Naive B cell (primary cell): ENCODE measurements around the gene HCN4. TPM values are rescaled to one million over a fixed set of nuclear protein-coding genes. Genes with fewer than 3 reads are reported as not detected.
A peak's percentile ranks its signal among the peaks of the same experiment; 100 is the strongest.
"Not testable (repeated sequence)": the region's sequence is repeated elsewhere in the genome, so short reads cannot be mapped to it uniquely, and the experiment has no call there.

Experiments used
- ATAC-seq, 2 donors: fragments of 150-1000 bp; cut with Tn5 transposase; 2 replicates each; pipeline ENCODE4 v1.10.0; 2021; ENCODE audit warnings: low read depth in 2 of 2, mild to moderate bottlenecking in 2 of 2, moderate library complexity in 2 of 2
- DNase-seq: peaks from one replicate; pipeline ENCODE4 v3.0.0; 2022
- H3K27ac Mint-ChIP-seq, 6 donors: one replicate each; pipeline ENCODE4 v1.8.0; 2020 to 2022; ENCODE audit warnings: mild to moderate bottlenecking in 6 of 6, mixed read lengths in 6 of 6, moderate library complexity in 5 of 6, inconsistent platforms in 2 of 6
- H3K27me3 Mint-ChIP-seq, 3 donors: one replicate each; pipeline ENCODE4 v1.8.0; 2021 to 2022; ENCODE audit warnings: mixed read lengths in 3 of 3, mild to moderate bottlenecking in 1 of 3
- H3K36me3 Mint-ChIP-seq, 2 donors: one replicate each; pipeline ENCODE4 v1.8.0; 2020 to 2022; ENCODE audit warnings: mixed read lengths in 2 of 2, inconsistent platforms in 1 of 2, mild to moderate bottlenecking in 1 of 2
- H3K4me1 Mint-ChIP-seq, 3 donors: one replicate each; pipeline ENCODE4 v1.8.0; 2020 to 2022; ENCODE audit warnings: mixed read lengths in 3 of 3, inconsistent platforms in 1 of 3, mild to moderate bottlenecking in 1 of 3, moderate library complexity in 1 of 3
- H3K4me3 Mint-ChIP-seq, 8 donors: one replicate each; pipeline ENCODE4 v1.8.0; 2020 to 2022; ENCODE audit warnings: mild to moderate bottlenecking in 8 of 8, mixed read lengths in 8 of 8, moderate library complexity in 8 of 8, inconsistent platforms in 2 of 8
- H3K9me3 Mint-ChIP-seq, 7 donors: one replicate each; pipeline ENCODE4 v1.8.0; 2020 to 2022; ENCODE audit warnings: mixed read lengths in 7 of 7, mild to moderate bottlenecking in 5 of 7, inconsistent platforms in 2 of 7, moderate library complexity in 1 of 7
- polyA plus RNA-seq, 6 donors: library from polyadenylated mRNA; unstranded; fragments of 300-500 nt; fragmentation: Illumina TruSeq; gene quantifications; one replicate each; pipeline ENCODE4 v1.2.3, GENCODE V29; 2021; ENCODE audit warnings: low read depth in 6 of 6

HCN4 gene
- polyA plus RNA-seq, 6 donors from 2014 or later: not detected

DNA sequence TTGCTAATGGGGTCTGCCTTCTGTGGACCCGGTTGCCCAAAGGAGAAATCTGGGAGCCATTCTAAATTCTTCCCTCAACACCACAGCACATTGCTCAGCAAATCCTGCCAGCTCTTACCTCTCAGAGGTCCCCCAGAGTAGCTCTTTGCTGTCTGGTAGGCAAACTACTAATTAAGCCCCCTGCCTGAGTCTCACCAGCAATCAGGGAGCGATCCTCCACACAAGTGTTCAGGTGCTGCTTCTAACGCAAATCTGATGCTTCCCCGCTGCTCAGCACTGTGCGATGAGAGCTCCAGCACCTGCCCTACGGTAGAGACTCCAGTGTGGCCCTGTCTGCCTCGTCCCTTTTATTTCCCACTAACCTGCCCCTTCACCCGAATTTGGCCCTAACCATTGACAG is 60.5 kb downstream of the HCN4 start:
- no peak overlapping the region for H3K4me3 Mint-ChIP-seq
- H3K27ac Mint-ChIP-seq: no peak overlapping the region
- no peaks in the 10 kb centered on the region for H3K9me3 Mint-ChIP-seq
- peaks cover 4 to 19% (median 12%) of the 10 kb centered on the region in 3 donors for H3K27me3 Mint-ChIP-seq
- H3K36me3 Mint-ChIP-seq: no peaks in the 10 kb centered on the region
- peaks cover 3 to 6% (median 5%) of the 10 kb centered on the region in 3 donors for H3K4me1 Mint-ChIP-seq
- DNase-seq (no peak), ATAC-seq (no peak)

DNA sequence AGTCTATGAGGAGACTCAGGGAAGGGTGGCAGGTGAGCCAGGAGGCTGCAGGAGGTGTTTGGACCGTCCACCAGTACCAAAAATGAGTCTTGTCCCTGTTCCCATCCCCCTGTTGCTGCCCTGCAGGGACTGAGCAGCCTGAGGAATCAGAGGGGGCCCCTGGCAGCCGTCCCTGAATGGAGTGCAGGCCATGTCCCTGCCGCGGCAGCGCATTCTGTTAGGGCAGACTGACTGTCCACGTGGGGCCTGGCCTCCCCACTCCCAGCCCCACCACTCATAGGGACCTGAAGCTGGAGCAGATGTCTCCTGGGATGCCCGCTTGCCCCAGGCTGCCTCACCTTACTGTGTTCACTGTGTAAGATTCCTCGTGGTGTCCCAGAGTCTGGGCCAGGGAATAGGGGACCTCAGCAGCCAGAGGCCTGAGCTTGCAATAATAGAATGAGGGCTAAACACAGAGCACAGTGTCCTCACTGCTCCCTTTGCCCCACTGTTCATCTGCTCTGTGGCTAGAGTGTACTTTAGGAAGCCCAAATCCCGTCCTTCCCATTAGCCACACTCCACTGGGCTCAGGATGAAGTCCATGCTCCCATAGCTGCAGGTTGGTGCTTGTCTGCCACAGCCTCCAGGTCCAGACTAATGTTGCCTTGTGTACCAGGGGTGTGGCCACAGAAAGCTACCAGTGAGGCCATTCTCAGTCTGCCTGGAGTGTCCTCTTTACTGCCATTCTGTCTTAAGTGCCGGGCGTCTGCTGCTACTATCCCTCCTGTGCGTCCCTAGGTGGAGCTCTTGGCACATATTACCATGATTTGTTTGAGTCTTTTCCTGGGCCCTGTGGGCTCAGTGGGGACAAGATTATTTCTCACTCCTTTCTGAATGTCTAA is 63.2 kb downstream of the HCN4 start:
- H3K4me1 Mint-ChIP-seq: peaks cover 3 to 14% (median 7%) of the 10 kb centered on the region in 3 donors
- no peak overlapping the region for H3K27ac Mint-ChIP-seq
- ATAC-seq (no peak), DNase-seq (no peak)
- no peak overlapping the region for H3K4me3 Mint-ChIP-seq
- peaks cover 4 to 10% (median 5%) of the 10 kb centered on the region in 3 donors for H3K27me3 Mint-ChIP-seq
- H3K9me3 Mint-ChIP-seq: no peaks in the 10 kb centered on the region
- H3K36me3 Mint-ChIP-seq: no peaks in the 10 kb centered on the region

DNA sequence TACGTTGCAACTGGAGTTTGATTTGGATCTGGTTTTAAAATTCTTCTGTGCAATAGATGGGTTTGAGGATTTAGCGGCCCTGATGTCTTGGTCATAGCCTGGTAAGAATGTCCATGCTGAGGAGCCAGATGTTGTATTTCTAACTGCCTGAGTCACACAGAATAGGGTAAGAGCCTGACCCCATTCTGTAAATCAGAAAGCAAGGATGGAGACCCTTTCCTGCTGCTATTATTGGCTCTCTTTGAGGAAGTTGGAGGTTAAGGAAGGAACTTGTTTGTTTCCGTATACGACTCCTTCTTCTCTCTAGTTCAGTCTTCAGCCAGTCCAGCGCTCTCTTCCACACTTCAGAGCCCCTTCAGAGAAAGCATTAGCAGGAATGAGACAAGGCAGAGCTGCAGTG is 65.1 kb downstream of the HCN4 start:
- peak overlapping the region in 2 of 6 donors; percentile 21 to 42 for H3K27ac Mint-ChIP-seq
- peaks cover 2 to 6% (median 3%) of the 10 kb centered on the region in 3 donors for H3K27me3 Mint-ChIP-seq
- H3K36me3 Mint-ChIP-seq: no peaks in the 10 kb centered on the region
- H3K4me1 Mint-ChIP-seq: peaks cover 3 to 14% (median 7%) of the 10 kb centered on the region in 3 donors
- ATAC-seq (no peak), DNase-seq (no peak)
- no peaks in the 10 kb centered on the region for H3K9me3 Mint-ChIP-seq
- no peak overlapping the region for H3K4me3 Mint-ChIP-seq

DNA sequence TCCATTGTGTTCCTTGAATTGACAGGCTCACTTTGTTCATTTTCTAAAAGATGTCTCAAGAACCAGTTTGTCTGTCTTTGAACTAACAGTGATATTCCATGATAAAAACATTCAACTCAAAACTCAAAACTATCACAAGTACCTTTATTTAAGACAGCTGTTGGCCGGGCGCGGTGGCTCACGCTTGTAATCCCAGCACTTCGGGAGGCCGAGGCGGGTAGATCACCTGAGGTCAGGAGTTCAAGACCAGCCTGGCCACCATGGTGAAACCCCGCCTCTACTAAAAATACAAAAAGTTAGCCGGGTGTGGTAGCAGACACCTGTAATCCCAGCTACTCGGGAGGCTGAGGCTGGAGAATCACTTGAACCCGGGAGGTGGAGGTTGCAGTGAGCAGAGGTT is 68.5 kb downstream of the HCN4 start:
- H3K27ac Mint-ChIP-seq, DNase-seq, ATAC-seq, H3K9me3 Mint-ChIP-seq, H3K4me3 Mint-ChIP-seq, H3K36me3 Mint-ChIP-seq: not testable (repeated sequence)
- peaks cover 0 to 13% (median 3%) of the 10 kb centered on the region in 3 donors for H3K27me3 Mint-ChIP-seq
- peaks cover 3 to 14% (median 7%) of the 10 kb centered on the region in 3 donors for H3K4me1 Mint-ChIP-seq

DNA sequence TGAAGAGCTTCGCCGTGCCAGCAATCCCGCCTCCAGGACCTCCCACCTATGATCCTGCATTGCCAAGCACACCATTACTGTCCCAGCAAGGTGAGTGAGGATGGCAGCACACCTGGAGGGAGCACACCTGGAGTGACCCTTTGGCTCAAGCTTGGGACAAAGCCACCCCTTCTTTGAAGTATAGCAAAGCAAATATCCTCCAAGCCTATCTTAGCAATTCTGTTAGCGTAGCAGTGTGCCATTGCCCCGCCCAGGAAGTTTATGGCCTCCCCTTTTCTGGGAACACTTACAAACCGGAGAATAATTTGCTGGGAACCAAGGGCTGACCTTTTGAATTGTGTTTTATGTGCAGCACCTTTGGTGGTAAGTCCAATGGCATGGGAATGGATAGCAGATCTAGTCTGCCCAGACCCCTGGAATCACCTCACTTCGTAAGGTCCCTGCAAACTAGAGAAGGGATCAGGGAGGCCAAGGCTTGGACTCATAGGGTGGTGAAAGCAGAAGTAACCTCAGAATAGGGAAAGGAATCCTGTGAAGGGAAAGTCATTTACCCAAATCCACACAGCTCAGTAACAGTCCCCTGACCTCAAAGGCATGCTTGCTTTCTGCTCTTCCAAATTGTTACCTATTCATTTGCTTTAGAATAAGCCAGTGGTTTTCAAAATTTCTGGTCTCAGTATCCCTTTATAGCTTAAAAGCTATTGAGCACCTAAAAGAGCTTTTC is 70.1 kb downstream of the HCN4 start:
- H3K27ac Mint-ChIP-seq: peak overlapping the region in 1 of 6 donors; percentile 72
- no peaks in the 10 kb centered on the region for H3K36me3 Mint-ChIP-seq
- H3K4me3 Mint-ChIP-seq: no peak overlapping the region
- ATAC-seq: no peak
- DNase-seq: no peak
- peaks cover under 1 to 13% (median 4%) of the 10 kb centered on the region in 3 donors for H3K4me1 Mint-ChIP-seq
- H3K9me3 Mint-ChIP-seq: no peaks in the 10 kb centered on the region
- peaks cover 0 to 17% (median 3%) of the 10 kb centered on the region in 3 donors for H3K27me3 Mint-ChIP-seq

DNA sequence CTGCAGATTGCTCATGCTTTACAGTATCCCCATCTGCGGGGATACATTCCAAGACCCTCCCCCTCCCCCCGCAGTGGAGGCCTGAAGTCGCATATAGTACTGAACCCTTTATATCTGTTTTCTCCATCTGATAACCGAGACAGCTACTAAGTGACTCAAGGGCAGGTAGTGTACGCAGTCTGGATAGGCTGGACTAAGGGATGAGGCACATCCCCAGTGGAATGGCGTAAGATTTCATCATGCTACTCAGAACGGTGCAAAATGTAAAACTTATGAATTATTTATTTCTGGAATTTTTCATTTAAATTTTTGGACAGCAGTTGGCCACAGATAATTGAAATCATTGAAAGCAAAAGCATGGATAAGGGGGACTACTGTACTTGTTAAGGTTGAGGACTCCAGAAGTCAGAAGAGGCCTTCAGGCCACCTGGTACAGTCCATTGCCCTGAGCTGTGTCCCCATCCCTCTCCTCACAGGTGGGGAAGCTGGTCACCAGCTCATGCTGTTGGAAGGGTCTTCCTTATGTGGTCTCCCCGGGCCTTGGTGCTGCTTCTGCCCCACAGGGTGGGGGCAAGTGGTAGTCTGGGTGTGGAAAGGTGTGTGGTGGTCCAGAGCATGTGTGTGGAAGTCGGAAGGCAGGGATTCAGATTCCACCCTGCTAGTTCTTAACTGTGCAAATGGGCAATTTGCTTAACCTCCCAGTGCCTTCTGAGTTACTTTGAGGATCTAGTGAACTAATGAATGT is 72.0 kb downstream of the HCN4 start:
- no peaks in the 10 kb centered on the region for H3K36me3 Mint-ChIP-seq
- DNase-seq (no peak), ATAC-seq (no peak)
- H3K4me1 Mint-ChIP-seq: no peaks in the 10 kb centered on the region
- H3K4me3 Mint-ChIP-seq: no peak overlapping the region
- H3K27me3 Mint-ChIP-seq: peaks cover 5 to 23% (median 7%) of the 10 kb centered on the region in 3 donors
- H3K9me3 Mint-ChIP-seq: no peaks in the 10 kb centered on the region
- peak overlapping the region in 2 of 6 donors; percentile 1 to 27 for H3K27ac Mint-ChIP-seq

DNA sequence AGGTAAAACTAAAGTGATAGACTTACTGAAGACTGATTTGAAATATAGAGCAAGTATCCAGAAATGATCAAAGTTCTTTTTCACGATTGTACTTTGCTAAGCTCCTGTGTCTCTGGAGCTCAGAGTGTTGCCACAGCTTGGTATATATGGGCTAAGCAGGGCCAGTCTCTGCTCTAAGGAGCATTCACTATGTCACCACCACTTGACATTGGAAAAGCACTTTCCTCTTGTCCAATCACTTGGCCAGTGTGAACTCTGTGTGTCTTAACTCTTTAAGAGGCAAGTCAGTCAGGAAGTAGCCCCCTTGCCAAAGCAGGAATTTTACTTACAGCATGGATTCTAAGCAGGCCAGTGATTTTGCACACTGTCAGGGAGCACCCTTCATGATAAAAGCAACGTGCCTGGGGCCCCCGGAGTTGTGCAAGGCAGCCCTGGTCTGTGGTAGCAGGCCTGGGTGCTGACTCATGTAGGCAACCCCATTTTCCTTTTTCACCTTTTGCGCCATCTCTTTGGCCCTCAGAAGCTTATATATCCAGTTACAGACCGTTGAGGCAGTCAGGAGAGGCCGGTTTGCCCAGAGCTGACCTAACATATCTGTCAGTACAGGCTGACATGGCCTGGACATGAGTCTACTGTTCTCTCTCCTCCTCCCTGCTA is 73.0 kb downstream of the HCN4 start:
- Mint-ChIP-seq H3K9me3 (no peaks in the 10 kb centered on the region), H3K4me3 (no peak overlapping the region), H3K4me1 (no peaks in the 10 kb centered on the region), H3K27me3 (peaks cover 7 to 23% (median 7%) of the 10 kb centered on the region in 3 donors), H3K27ac (no peak overlapping the region), H3K36me3 (no peaks in the 10 kb centered on the region)
- no peak for DNase-seq
- ATAC-seq: no peak

DNA sequence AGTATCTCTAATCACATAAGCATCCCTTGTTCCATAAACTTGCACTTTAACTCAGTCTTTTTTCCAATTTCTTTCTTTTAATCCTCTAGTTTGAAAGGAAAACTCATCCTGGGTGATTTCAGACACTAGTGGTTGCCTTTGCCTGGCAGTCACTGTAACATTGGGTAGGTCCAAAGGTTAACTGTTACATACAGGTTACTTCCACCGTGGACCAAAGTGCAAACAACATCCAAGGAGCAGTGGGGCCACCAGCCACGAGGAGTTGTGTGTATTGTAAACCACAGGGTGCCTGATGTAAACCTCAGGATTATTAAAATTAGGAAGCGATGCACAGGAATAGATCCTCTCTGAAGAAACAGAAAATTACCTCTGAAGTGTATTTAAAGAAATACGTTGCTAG is 75.0 kb downstream of the HCN4 start:
- no peaks in the 10 kb centered on the region for H3K9me3 Mint-ChIP-seq
- DNase-seq (no peak), ATAC-seq (no peak)
- peaks cover 7 to 23% (median 7%) of the 10 kb centered on the region in 3 donors for H3K27me3 Mint-ChIP-seq
- H3K4me3 Mint-ChIP-seq: no peak overlapping the region
- H3K27ac Mint-ChIP-seq: no peak overlapping the region
- no peaks in the 10 kb centered on the region for H3K36me3 Mint-ChIP-seq
- no peaks in the 10 kb centered on the region for H3K4me1 Mint-ChIP-seq

DNA sequence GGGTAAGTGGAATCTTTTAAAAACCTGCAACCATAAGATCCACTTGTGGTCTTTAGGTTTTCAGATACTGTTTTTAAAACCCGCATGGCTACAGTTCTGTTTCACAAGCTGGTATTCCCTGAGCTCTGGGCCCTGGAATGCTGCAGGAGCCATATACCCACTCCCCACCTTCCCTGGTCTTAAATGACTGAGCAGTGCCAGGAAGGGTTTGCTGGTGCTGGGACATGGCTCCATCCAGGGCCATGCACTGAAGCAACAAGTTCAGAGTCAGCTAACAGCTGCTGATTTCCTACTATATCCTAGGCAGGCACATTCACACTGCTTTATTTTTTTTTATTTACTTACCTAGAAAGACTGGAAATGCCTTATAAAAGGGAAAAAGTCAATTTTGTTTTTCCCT is 77.3 kb downstream of the HCN4 start:
- ATAC-seq (no peak), DNase-seq (no peak)
- peaks cover 5 to 10% (median 8%) of the 10 kb centered on the region in 3 donors for H3K4me1 Mint-ChIP-seq
- peaks cover 4 to 9% (median 7%) of the 10 kb centered on the region in 3 donors for H3K27me3 Mint-ChIP-seq
- no peaks in the 10 kb centered on the region for H3K9me3 Mint-ChIP-seq
- no peak overlapping the region for H3K4me3 Mint-ChIP-seq
- H3K27ac Mint-ChIP-seq: no peak overlapping the region
- H3K36me3 Mint-ChIP-seq: peaks cover 0 to 9% of the 10 kb centered on the region in 2 donors

DNA sequence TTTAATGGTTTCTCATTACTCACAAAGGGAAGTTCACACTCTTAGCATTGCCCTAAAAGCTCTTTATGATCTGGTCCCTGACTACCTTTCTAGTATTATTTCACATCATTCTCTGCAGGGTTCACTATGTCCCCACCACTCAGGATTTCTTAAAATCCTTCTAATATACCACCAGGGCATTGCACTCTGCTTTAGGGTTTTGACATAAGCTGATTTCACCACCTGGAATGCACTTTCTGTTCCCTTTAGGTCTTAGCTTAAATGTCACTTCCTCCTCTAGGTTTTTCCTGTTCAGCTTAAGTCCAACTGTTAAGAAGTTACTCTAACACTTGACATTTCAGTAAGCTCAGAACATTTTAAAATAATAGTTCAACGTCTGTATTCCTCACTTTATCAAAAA is 81.7 kb downstream of the HCN4 start:
- H3K36me3 Mint-ChIP-seq: peaks cover 0 to 9% of the 10 kb centered on the region in 2 donors
- peak in 1 of 2 donors; percentile 36 for ATAC-seq
- peak overlapping the region in 2 of 6 donors; percentile 7 to 27 for H3K27ac Mint-ChIP-seq
- peaks cover 15 to 23% (median 16%) of the 10 kb centered on the region in 3 donors for H3K4me1 Mint-ChIP-seq
- no peak for DNase-seq
- H3K27me3 Mint-ChIP-seq: peaks cover 0 to 4% (median under 1%) of the 10 kb centered on the region in 3 donors
- H3K4me3 Mint-ChIP-seq: peak overlapping the region in 1 of 8 donors; percentile 1
- H3K9me3 Mint-ChIP-seq: no peaks in the 10 kb centered on the region

DNA sequence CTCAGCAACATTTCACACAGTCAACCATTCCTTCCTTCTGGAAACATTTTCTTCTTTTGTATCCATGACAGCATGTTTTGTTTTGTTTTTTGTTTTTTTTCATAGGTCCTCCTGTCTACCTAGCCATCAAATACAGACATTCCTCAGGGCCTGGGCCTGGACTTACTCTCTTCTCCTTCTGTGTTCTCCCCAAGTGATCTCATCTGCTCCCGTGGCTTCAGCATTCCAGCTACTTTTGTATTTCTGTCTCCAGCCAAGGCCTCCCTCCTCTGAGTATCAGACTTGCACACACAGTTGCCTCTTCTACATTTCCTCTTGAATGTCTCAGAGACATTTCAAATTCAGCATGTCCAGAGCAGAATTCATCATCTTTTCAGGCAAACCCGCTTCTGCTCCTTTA is 82.4 kb downstream of the HCN4 start:
- peak overlapping the region in 2 of 6 donors; percentile 26 to 83 for H3K27ac Mint-ChIP-seq

DNA sequence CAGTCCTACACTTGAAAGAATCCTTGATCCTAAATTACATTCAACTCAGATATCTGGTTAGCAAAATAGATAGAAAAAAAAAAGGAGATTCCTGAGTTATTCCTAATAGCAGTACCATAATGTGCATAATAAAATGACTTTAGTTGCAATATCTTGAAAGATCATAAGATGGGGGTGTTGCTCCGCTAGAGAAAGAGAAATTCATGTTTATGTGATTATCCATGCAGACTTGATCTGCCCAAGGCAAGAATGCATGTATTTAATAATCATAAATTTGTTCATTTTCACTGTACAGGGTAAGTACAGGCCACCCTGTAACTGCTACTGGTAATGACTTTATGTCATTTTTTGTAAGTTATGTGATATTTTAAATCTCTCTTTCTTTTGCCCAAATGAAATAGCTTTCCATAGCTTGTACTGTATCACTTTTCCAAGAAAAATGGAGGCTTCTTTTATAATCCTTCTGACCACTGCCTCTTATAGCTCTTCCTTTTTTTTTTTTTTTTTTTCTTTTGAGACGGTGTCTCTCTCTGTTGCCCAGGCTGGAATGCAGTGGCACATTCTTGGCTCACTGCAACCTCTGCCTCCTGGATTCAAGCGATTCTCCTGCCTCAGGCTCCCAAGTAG is 84.6 kb downstream of the HCN4 start:
- no peak for ATAC-seq
- Mint-ChIP-seq H3K36me3 (peaks cover 0 to 9% of the 10 kb centered on the region in 2 donors), H3K9me3 (no peaks in the 10 kb centered on the region), H3K4me3 (no peak overlapping the region), H3K27ac (no peak overlapping the region), H3K27me3 (peaks cover 0 to 8% (median 0%) of the 10 kb centered on the region in 3 donors), H3K4me1 (peaks cover 15 to 23% (median 16%) of the 10 kb centered on the region in 3 donors)
- DNase-seq: no peak

More for the DNA sequence above, 82.4 kb downstream of the HCN4 start:
- DNase-seq (no peak), ATAC-seq (no peak)
- Mint-ChIP-seq H3K9me3 (no peaks in the 10 kb centered on the region), H3K36me3 (peaks cover 0 to 9% of the 10 kb centered on the region in 2 donors), H3K4me3 (no peak overlapping the region), H3K4me1 (peaks cover 15 to 23% (median 16%) of the 10 kb centered on the region in 3 donors), H3K27me3 (peaks cover 0 to 8% (median 0%) of the 10 kb centered on the region in 3 donors)
